ENCODE data around the gene PAF1. TPM values are rescaled to one million over a fixed set of nuclear protein-coding genes. Genes with fewer than 3 reads are reported as not detected.

PAF1 gene
- total and polyA plus RNA-seq, 2 of the 13 experiments (the other 11 are each of a cell fraction or from before 2014, with no cell fraction given) = 30.2 to 31.1 TPM

GRCh38 chr19:39377373-39378362, 13.2 kb downstream of the PAF1 start (continued):
- no peak for TF ChIP-seq THRA (CRISPR knock-in tag; IDR thresholded peaks at IDR 0.05; ENCODE audit: borderline replicate concordance)
- 0 out of 2 replicates have a peak, but pooled peaks have one; percentile 25 for TF ChIP-seq ARID4A (CRISPR knock-in tag; IDR thresholded peaks at IDR 0.05; ENCODE audit: borderline replicate concordance)
- TF ChIP-seq ZNF687 (CRISPR knock-in tag; IDR thresholded peaks at IDR 0.05) = peak; percentile 39; the same call in 1 of the 2 replicates
- TF ChIP-seq ZNF746 (CRISPR knock-in tag; IDR thresholded peaks at IDR 0.05) = no peak
- no peak for TF ChIP-seq ZNF276 (CRISPR knock-in tag; IDR thresholded peaks at IDR 0.05; ENCODE audit: low read depth)
- TF ChIP-seq HOXA9 (CRISPR knock-in tag; IDR thresholded peaks at IDR 0.05; ENCODE audit: borderline replicate concordance) = no peak
- no peak for TF ChIP-seq JARID2 (CRISPR knock-in tag; IDR thresholded peaks at IDR 0.05; ENCODE audit: insufficient replicate concordance)
- no peak for TF ChIP-seq ZC3H13 (CRISPR knock-in tag; IDR thresholded peaks at IDR 0.05)
- TF ChIP-seq ARID5B (CRISPR knock-in tag; IDR thresholded peaks at IDR 0.05) = no peak
- TF ChIP-seq TMF1 (CRISPR knock-in tag; IDR thresholded peaks at IDR 0.05; ENCODE audit: low read depth) = no peak

Measured in HepG2 (cell line).